RPMI8226 (cell line): Measurements from ENCODE around the gene CDH3.

Experiments
- DNase-seq: peaks from one replicate; pipeline ENCODE4 v3.0.0-alpha.2; 2015

Gene CDH3

DNA sequence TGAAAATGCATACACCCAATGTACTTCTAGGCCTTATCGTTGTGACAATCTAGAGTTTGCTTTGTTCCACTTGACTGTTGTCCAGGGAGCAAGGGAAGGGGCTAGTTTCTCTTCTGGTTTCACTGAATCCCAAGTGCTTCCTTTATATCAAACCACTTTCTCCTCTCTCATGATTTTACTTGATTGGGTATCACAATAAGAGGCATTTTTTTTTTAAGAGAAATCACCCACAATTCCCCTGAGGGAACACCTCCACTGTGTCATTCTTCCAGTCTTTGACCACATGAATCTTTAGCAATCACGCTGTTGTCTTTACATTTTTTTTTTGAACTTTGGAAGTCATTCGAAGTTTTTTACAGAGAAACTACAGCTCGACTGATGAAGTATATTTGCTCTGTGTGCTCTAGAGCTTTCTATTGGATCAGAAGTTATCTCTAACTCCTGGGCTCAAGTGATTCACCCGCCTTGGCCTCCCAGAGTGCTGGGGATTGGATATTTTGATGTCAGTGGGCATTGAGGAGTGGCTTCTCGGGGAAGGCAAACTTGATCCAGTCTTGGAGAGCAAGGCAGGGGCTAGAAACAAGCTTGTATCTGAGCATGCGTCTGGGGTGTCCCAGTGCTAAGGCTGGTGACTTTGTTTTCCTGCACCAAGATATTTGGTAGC is 95.0 kb downstream of the CDH3 start:
- no peak for DNase-seq

- peak; percentile 71 for DNase-seq
Observed at GRCh38 chr16:68740628-68741346, 95.7 kb downstream of the CDH3 start.

GRCh38 chr16:68743664-68744063 is 98.6 kb downstream of the CDH3 start:
- DNase-seq = no peak

- no peak for DNase-seq
Observed at GRCh38 chr16:68744744-68745280, 99.7 kb downstream of the CDH3 start.

- DNase-seq = no peak
Observed at GRCh38 chr16:68746951-68747350, 101.8 kb downstream of the CDH3 start.

DNA sequence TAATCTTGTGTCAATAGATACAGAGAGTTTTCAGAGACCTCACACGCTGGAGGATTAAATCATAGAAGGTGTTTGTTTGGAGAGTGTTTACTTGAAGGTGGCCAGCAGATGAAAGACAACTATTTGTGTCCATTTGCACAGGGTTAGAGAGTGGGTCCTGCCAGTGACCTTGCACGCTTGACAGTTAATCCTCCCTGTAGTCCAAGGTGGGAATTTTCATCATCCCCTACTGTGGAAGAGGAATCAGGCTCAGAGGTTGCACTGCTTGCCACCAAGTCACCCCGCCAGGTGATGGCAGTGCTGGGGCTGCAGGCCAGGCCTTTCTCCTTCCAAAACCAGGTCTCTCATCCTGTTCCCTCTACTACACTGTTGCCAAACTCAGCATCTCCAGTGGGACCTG is 104.3 kb downstream of the CDH3 start:
- DNase-seq = peak; percentile 37
